ENCODE data around the gene A4GALT.

Gene A4GALT

GRCh38 chr22:42697542-42698013 is 23.1 kb downstream of the A4GALT start:
- Histone ChIP-seq H2AFZ (ENCODE audit: low read depth, low read length) (no peak overlapping the region), H3K4me2 (ENCODE audit: insufficient read depth, low read length) (no peak overlapping the region), H4K20me1 (ENCODE audit: insufficient read depth, low read length) (no peaks in the 10 kb centered on the region), H3K36me3 (ENCODE audit: insufficient read depth, low read length) (no peaks in the 10 kb centered on the region), H3K4me1 (ENCODE audit: insufficient read depth, low read length) (no peaks in the 10 kb centered on the region), H3K9ac (ENCODE audit: low read depth, low read length) (no peak overlapping the region), H3K9me3 (ENCODE audit: insufficient read depth, low read length, severe bottlenecking) (no peaks in the 10 kb centered on the region), H3K27ac (ENCODE audit: low read length) (no peak overlapping the region), H3K79me2 (ENCODE audit: insufficient read depth, low read length) (no peaks in the 10 kb centered on the region), H3K4me3 (ENCODE audit: low read depth in 1 of 2, low read length in 2 of 2) (no peak overlapping the region), H3K27me3 (ENCODE audit: insufficient read depth, low read length, poor library complexity) (no peaks in the 10 kb centered on the region)
- DNase-seq (no peak), ATAC-seq (ENCODE audit: insufficient read depth, low read depth) (no peak)
- TF ChIP-seq EZH2 (IDR thresholded peaks at IDR 0.05; ENCODE audit: borderline replicate concordance, low read depth, low read length, severe bottlenecking) (no peak), CTCF (IDR thresholded peaks at IDR 0.05; ENCODE audit: borderline replicate concordance, extremely low read depth, low read length, poor library complexity, severe bottlenecking) (no peak)

- Histone ChIP-seq H2AFZ (ENCODE audit: low read depth, low read length) (no peak overlapping the region), H3K79me2 (ENCODE audit: insufficient read depth, low read length) (no peaks in the 10 kb centered on the region), H3K27ac (ENCODE audit: low read length) (no peak overlapping the region), H3K4me3 (ENCODE audit: low read depth in 1 of 2, low read length in 2 of 2) (no peak overlapping the region), H3K36me3 (ENCODE audit: insufficient read depth, low read length) (no peaks in the 10 kb centered on the region), H4K20me1 (ENCODE audit: insufficient read depth, low read length) (no peaks in the 10 kb centered on the region), H3K4me2 (ENCODE audit: insufficient read depth, low read length) (no peak overlapping the region), H3K9ac (ENCODE audit: low read depth, low read length) (no peak overlapping the region), H3K9me3 (ENCODE audit: insufficient read depth, low read length, severe bottlenecking) (no peaks in the 10 kb centered on the region), H3K4me1 (ENCODE audit: insufficient read depth, low read length) (no peaks in the 10 kb centered on the region), H3K27me3 (ENCODE audit: insufficient read depth, low read length, poor library complexity) (no peaks in the 10 kb centered on the region)
- ATAC-seq (ENCODE audit: insufficient read depth, low read depth) (no peak), DNase-seq (no peak)
- no peak for TF ChIP-seq EZH2 (IDR thresholded peaks at IDR 0.05; ENCODE audit: borderline replicate concordance, low read depth, low read length, severe bottlenecking)
- no peak for TF ChIP-seq CTCF (IDR thresholded peaks at IDR 0.05; ENCODE audit: borderline replicate concordance, extremely low read depth, low read length, poor library complexity, severe bottlenecking)
Measured at GRCh38 chr22:42696331-42696967, 24.2 kb downstream of the A4GALT start.

- ATAC-seq (ENCODE audit: insufficient read depth, low read depth) (no peak), DNase-seq (no peak)
- H3K79me2 ChIP-seq (ENCODE audit: insufficient read depth, low read length): no peaks in the 10 kb centered on the region
- H2AFZ ChIP-seq (ENCODE audit: low read depth, low read length): no peak overlapping the region
- no peak overlapping the region for H3K4me2 ChIP-seq (ENCODE audit: insufficient read depth, low read length)
- H3K9ac ChIP-seq (ENCODE audit: low read depth, low read length): no peak overlapping the region
- no peaks in the 10 kb centered on the region for H4K20me1 ChIP-seq (ENCODE audit: insufficient read depth, low read length)
- no peaks in the 10 kb centered on the region for H3K36me3 ChIP-seq (ENCODE audit: insufficient read depth, low read length)
- H3K27ac ChIP-seq (ENCODE audit: low read length): no peak overlapping the region
- H3K27me3 ChIP-seq (ENCODE audit: insufficient read depth, low read length, poor library complexity): no peaks in the 10 kb centered on the region
- H3K4me1 ChIP-seq (ENCODE audit: insufficient read depth, low read length): no peaks in the 10 kb centered on the region
- no peaks in the 10 kb centered on the region for H3K9me3 ChIP-seq (ENCODE audit: insufficient read depth, low read length, severe bottlenecking)
- TF ChIP-seq CTCF (IDR thresholded peaks at IDR 0.05; ENCODE audit: borderline replicate concordance, extremely low read depth, low read length, poor library complexity, severe bottlenecking) (no peak), EZH2 (IDR thresholded peaks at IDR 0.05; ENCODE audit: borderline replicate concordance, low read depth, low read length, severe bottlenecking) (no peak)
- H3K4me3 ChIP-seq (ENCODE audit: low read depth in 1 of 2, low read length in 2 of 2): no peak overlapping the region
Measured at GRCh38 chr22:42695294-42695693, 25.4 kb downstream of the A4GALT start.

Measured in DND-41 (cell line).